GM12801 (cell line): Measurements from ENCODE around the gene ANO1.

ENCODE experiments used
- CTCF ChIP-seq: IDR thresholded peaks from one replicate; pipeline ENCODE4 v1.5.1; 2011; ENCODE audit warnings: control low read depth; ENCODE audit not compliant: insufficient read length; ENCODE audit errors: extremely low read depth

Gene ANO1

GRCh38 chr11:70127653-70128434 is 49.7 kb downstream of the ANO1 start:
- TF ChIP-seq CTCF: no peak

GRCh38 chr11:70128435-70128906 is 50.4 kb downstream of the ANO1 start:
- no peak for TF ChIP-seq CTCF

GRCh38 chr11:70129051-70129592 is 51.0 kb downstream of the ANO1 start:
- no peak for TF ChIP-seq CTCF

- no peak for TF ChIP-seq CTCF
Observed at GRCh38 chr11:70130636-70131035, 52.5 kb downstream of the ANO1 start.

- TF ChIP-seq CTCF: no peak
Observed at GRCh38 chr11:70131606-70132190, 53.6 kb downstream of the ANO1 start.

- TF ChIP-seq CTCF: no peak
Observed at GRCh38 chr11:70132641-70133040, 54.5 kb downstream of the ANO1 start.

- TF ChIP-seq CTCF: no peak
Observed at GRCh38 chr11:70133771-70134335, 55.7 kb downstream of the ANO1 start.
